Subcutaneous adipose tissue (tissue), 4 donors: ENCODE data around the gene KATNB1. TPM values are rescaled to one million over a fixed set of nuclear protein-coding genes. Genes with fewer than 3 reads are reported as not detected.

Experiments
- total RNA-seq, 4 donors: library from RNA; depleted of rRNA; stranded (reverse); fragments of >200 nt; gene quantifications; one replicate each; pipeline ENCODE4 v1.1.0, GENCODE V29; 2016
- TF ChIP-seq, protein P1 (sequence below): fragments of 450-650 bp; IDR thresholded peaks from one replicate; pipeline ENCODE4 v1.5.1; 2016; ENCODE audit warnings: low read depth, mild to moderate bottlenecking, control low read depth, antibody characterized with exemption, moderate library complexity

KATNB1 gene
- total RNA-seq, 4 donors from 2014 or later: 8.6 to 14.3 (median 10.7) TPM

GRCh38 chr16:57690782-57691471 is 44.6 kb upstream of the KATNB1 start:
- TF ChIP-seq, protein P1, sequence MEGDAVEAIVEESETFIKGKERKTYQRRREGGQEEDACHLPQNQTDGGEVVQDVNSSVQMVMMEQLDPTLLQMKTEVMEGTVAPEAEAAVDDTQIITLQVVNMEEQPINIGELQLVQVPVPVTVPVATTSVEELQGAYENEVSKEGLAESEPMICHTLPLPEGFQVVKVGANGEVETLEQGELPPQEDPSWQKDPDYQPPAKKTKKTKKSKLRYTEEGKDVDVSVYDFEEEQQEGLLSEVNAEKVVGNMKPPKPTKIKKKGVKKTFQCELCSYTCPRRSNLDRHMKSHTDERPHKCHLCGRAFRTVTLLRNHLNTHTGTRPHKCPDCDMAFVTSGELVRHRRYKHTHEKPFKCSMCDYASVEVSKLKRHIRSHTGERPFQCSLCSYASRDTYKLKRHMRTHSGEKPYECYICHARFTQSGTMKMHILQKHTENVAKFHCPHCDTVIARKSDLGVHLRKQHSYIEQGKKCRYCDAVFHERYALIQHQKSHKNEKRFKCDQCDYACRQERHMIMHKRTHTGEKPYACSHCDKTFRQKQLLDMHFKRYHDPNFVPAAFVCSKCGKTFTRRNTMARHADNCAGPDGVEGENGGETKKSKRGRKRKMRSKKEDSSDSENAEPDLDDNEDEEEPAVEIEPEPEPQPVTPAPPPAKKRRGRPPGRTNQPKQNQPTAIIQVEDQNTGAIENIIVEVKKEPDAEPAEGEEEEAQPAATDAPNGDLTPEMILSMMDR: no peak

DNA sequence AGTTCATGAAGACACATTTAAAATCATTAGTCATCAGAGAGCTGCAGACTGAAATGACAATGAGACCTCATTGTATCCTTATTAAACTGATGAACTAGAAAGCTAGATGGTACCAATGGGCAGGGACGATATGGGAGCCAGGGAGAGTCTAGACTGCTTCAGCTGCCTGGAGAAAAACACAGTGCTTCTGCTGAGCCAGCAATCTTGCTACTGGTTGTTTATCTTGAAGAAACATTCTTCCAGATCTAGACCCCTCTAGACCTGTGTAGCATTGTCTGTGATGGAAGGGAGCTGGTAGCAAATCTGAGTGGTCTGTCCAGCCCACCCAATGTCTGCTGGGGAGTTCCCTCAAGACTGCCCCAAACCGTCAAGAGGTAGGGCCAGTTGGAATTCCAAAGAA is 42.9 kb upstream of the KATNB1 start:
- TF ChIP-seq, protein P1: no peak

- TF ChIP-seq, protein P1: no peak
Observed at GRCh38 chr16:57693550-57693949, 42.0 kb upstream of the KATNB1 start.

DNA sequence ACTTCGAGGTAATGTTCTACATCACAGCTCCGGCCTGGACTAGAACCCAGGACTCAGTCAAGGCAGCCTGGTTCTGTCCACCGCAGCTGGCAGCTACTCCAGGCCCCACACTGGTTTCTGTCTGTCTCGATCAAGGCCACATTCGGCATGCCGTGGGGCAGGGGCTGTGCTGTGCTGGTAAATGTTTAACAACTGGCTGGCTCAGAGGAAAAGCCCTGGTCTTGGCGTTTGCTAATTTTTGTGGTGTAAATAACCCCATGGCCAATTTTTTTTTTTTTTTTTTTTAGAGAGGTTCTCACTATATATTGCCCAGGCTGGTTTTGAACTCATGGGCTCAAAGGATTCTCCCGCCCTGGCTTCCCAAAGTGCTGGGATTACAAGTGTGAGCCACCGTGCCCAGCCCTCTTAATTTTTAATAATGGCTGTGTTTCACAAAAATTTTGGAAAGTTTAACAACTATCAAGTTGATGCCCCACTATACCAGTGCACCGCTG is 41.3 kb upstream of the KATNB1 start:
- TF ChIP-seq, protein P1: no peak

DNA sequence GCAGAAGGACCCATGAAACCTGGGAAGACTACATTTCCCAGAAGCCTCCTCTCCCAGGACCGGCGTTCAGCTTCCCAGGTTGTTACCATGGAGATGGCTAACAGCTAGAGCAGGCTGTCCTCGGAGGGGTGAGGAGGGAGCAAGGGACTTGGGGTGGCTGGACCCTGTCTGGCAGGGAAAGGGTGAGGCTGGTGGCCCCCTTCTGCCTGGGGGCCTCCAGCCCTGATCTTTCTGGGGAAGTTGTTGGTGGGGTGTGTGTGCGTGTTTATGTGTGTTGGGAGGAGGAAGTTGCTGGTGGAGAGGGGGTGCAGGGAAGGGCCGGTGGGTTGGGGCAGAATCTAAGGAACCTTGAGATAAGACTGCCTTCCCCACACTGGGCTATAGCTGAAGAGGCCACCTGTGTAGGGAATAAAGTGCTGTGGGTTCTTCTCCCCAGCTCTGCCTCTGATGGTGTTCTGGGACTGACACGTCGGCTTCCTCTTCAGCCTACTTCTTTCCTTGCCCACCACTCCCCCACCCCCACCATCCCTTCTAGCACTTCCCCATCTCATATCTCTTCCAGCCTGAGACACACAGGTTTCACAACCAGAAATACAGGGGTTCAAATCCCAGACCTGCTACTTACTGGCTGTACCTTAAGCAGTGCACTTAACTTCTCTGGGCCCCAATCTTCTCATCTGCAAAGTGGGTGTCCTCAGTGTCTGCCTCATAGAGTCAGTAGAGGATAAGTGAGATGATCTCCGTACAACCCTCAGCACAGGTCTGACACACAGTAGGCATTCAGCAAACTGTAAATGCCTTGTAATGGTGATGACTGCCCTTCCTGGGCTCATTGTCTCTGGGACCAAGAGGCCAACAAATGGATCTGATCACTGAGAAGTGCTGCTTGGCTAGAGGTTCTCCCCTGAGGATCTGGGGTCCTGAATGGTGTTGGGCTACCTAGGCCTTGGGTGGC is 40.6 kb upstream of the KATNB1 start, which contains the start of gene DRC7:
Gene DRC7, plus strand, starts transcription at position 82 of the 955 bp plus-strand sequence. CDS start 3,144 bp downstream, outside the sequence.
- TF ChIP-seq, protein P1: no peak

GRCh38 chr16:57695680-57696069 is 39.9 kb upstream of the KATNB1 start:
- TF ChIP-seq, protein P1: no peak

DNA sequence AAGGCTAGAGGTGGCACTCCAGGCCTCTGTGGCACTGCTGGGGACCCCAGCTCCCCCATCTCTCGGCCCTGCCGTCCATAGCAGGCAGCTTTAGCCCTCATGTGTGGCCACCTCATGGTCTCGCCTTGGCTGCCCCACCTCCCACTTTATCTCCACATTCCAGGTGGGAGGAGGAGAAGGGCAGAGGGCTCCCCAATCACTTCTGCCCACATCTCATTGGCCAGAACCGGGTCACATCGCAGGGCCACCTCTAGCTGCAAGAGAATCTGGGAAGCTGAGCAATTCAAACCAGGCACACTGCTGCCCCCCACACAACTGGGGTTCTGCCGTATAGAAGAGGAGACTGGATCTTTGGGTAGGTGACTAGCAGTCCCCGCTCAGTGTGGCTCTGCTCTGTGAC is 39.3 kb upstream of the KATNB1 start:
- TF ChIP-seq, protein P1: no peak
